C4-2B (cell line): Measurements from ENCODE around the gene CCDC8.
"Not testable (repeated sequence)": the region's sequence is repeated elsewhere in the genome, so short reads cannot be mapped to it uniquely, and the experiment has no call there.

Source experiments
- CTCF ChIP-seq: fragments of 450-650 bp; conservative IDR thresholded peaks from 2 replicates; pipeline ENCODE4 v1.5.1; 2017; ENCODE audit warnings: mild to moderate bottlenecking
- ZFX ChIP-seq: fragments of 450-650 bp; IDR thresholded peaks from 2 replicates; pipeline ENCODE4 v1.6.1; 2017

- not testable (repeated sequence) for TF ChIP-seq CTCF, ZFX
These were observed 2.7 kb upstream of the CCDC8 start for GRCh38 chr19:46415804-46416709.
